H9 (cell line): ENCODE data around the gene RPS4Y1. TPM values are rescaled to one million over a fixed set of nuclear protein-coding genes. Genes with fewer than 3 reads are reported as not detected.

Experiments
- DNase-seq: peaks from one replicate; pipeline ENCODE4 v3.0.0-alpha.2; 2017
- H2AFZ ChIP-seq: one replicate; pipeline ENCODE4 v1.6.1; 2013; ENCODE audit warnings: mild to moderate bottlenecking, low read length, control low read depth, moderate library complexity
- H2AK5ac ChIP-seq: 2 replicates; pipeline ENCODE4 v1.6.1; 2013; ENCODE audit warnings: low read length, control low read depth, mixed read lengths; ENCODE audit not compliant: insufficient read length
- H2BK120ac ChIP-seq: one replicate; pipeline ENCODE4 v1.6.1; 2013; ENCODE audit warnings: low read depth, mild to moderate bottlenecking, low read length, control low read depth, inconsistent platforms; ENCODE audit not compliant: poor library complexity, severe bottlenecking
- H2BK12ac ChIP-seq: 2 replicates; pipeline ENCODE4 v1.6.1; 2013; ENCODE audit warnings: low read length, control low read depth, mixed read lengths, low read depth; ENCODE audit not compliant: insufficient read length
- H2BK15ac ChIP-seq: 2 replicates; pipeline ENCODE4 v1.6.1; 2013; ENCODE audit warnings: low read depth, low read length, control low read depth
- H2BK20ac ChIP-seq: one replicate; pipeline ENCODE4 v1.6.1; 2013; ENCODE audit warnings: low read depth, mild to moderate bottlenecking, low read length, control low read depth, inconsistent platforms; ENCODE audit not compliant: poor library complexity, severe bottlenecking
- H2BK5ac ChIP-seq: 2 replicates; pipeline ENCODE4 v1.6.1; 2013; ENCODE audit warnings: low read length, control low read depth, mixed read lengths; ENCODE audit not compliant: insufficient read length
- H3K14ac ChIP-seq: 2 replicates; pipeline ENCODE4 v1.6.1; 2013; ENCODE audit warnings: low read length, control low read depth; ENCODE audit not compliant: insufficient read depth
- H3K18ac ChIP-seq: 2 replicates; pipeline ENCODE4 v1.6.1; 2013; ENCODE audit warnings: low read depth, mild to moderate bottlenecking, mixed read lengths, low read length, control low read depth; ENCODE audit not compliant: insufficient read length
- H3K23ac ChIP-seq: 2 replicates; pipeline ENCODE4 v1.6.1; 2013; ENCODE audit warnings: low read length, control low read depth, mixed read lengths, low read depth; ENCODE audit not compliant: insufficient read length
- H3K23me2 ChIP-seq: 2 replicates; pipeline ENCODE4 v1.6.1; 2013; ENCODE audit warnings: low read depth, mild to moderate bottlenecking, mixed read lengths, low read length, control low read depth; ENCODE audit not compliant: insufficient read length, poor library complexity, severe bottlenecking
- H3K27ac ChIP-seq: 2 replicates; pipeline ENCODE4 v1.5.1; 2013; ENCODE audit warnings: low read length, control low read depth, mixed read lengths, low read depth; ENCODE audit not compliant: insufficient read length
- H3K27me3 ChIP-seq: 2 replicates; pipeline ENCODE4 v1.6.1; 2013; ENCODE audit warnings: low read length, control low read depth, inconsistent platforms; ENCODE audit not compliant: insufficient read depth
- H3K4ac ChIP-seq: 2 replicates; pipeline ENCODE4 v1.6.1; 2013; ENCODE audit warnings: low read depth, mild to moderate bottlenecking, control low read depth, inconsistent platforms, low read length, moderate library complexity
- H3K4me1 ChIP-seq: 2 replicates; pipeline ENCODE4 v1.6.1; 2013; ENCODE audit warnings: low read length, control low read depth, inconsistent platforms; ENCODE audit not compliant: insufficient read depth
- H3K4me2 ChIP-seq: 2 replicates; pipeline ENCODE4 v1.6.1; 2013; ENCODE audit warnings: low read length, control low read depth, mixed read lengths; ENCODE audit not compliant: insufficient read length, insufficient read depth
- H3K56ac ChIP-seq: 2 replicates; pipeline ENCODE4 v1.6.1; 2013; ENCODE audit warnings: low read depth, mild to moderate bottlenecking, mixed read lengths, low read length, control low read depth; ENCODE audit not compliant: insufficient read length
- H3K79me1 ChIP-seq: 2 replicates; pipeline ENCODE4 v1.6.1; 2013; ENCODE audit warnings: low read depth, mild to moderate bottlenecking, moderate library complexity, low read length, control low read depth, inconsistent platforms; ENCODE audit not compliant: insufficient read depth, poor library complexity, severe bottlenecking
- H3K79me2 ChIP-seq: 2 replicates; pipeline ENCODE4 v1.6.1; 2013; ENCODE audit warnings: low read length, control low read depth, inconsistent platforms; ENCODE audit not compliant: insufficient read depth
- H3K9ac ChIP-seq: 2 replicates; pipeline ENCODE4 v1.6.1; 2013; ENCODE audit warnings: low read length, control low read depth, mixed read lengths; ENCODE audit not compliant: insufficient read length; ENCODE audit errors: extremely low read depth
- H3K9me3 ChIP-seq: one replicate; pipeline ENCODE4 v1.6.1; 2013; ENCODE audit warnings: low read depth, low read length, inconsistent platforms; ENCODE audit not compliant: control insufficient read depth
- H3T11ph ChIP-seq: one replicate; pipeline ENCODE4 v1.6.1; 2013; ENCODE audit warnings: mild to moderate bottlenecking, low read length, control low read depth, inconsistent platforms
- H4K20me1 ChIP-seq: one replicate; pipeline ENCODE4 v1.6.1; 2013; ENCODE audit not compliant: control insufficient read depth, insufficient read length, insufficient read depth
- H4K5ac ChIP-seq: 2 replicates; pipeline ENCODE4 v1.6.1; 2013; ENCODE audit warnings: low read depth, mild to moderate bottlenecking, mixed read lengths, low read length, control low read depth; ENCODE audit not compliant: insufficient read length
- H4K8ac ChIP-seq: replicated peaks from 2 replicates; pipeline ENCODE4 v1.6.1; 2013; ENCODE audit warnings: low read length, control low read depth, mixed read lengths, low read depth; ENCODE audit not compliant: insufficient read length
- H4K91ac ChIP-seq: 2 replicates; pipeline ENCODE4 v1.6.1; 2013; ENCODE audit warnings: low read depth, mild to moderate bottlenecking, moderate library complexity, mixed read lengths, low read length, control low read depth; ENCODE audit not compliant: insufficient read length
- H3K27ac Mint-ChIP-seq, 3 experiments: 2 replicates in 2 of 3; 3 replicates in 1 of 3; pipeline ENCODE4 v1.8.0; 2020 to 2021; ENCODE audit warnings: mixed read lengths in 3 of 3, mild to moderate bottlenecking in 1 of 3, moderate library complexity in 1 of 3
- H3K27me3 Mint-ChIP-seq: 2 replicates; pipeline ENCODE4 v1.8.0; 2021; ENCODE audit warnings: low read depth, mild to moderate bottlenecking, moderate library complexity, mixed read lengths
- H3K36me3 Mint-ChIP-seq, 3 experiments: 2 replicates in 2 of 3; 3 replicates in 1 of 3; pipeline ENCODE4 v1.8.0; 2020 to 2021; ENCODE audit warnings: low read depth in 3 of 3, mixed read lengths in 3 of 3; ENCODE audit not compliant: insufficient read depth in 1 of 3
- H3K4me1 Mint-ChIP-seq, 2 experiments: 2 replicates each; pipeline ENCODE4 v1.8.0; 2020; ENCODE audit warnings: mixed read lengths in 2 of 2
- H3K4me3 Mint-ChIP-seq, 2 experiments: 2 replicates in 1 of 2; 3 replicates in 1 of 2; pipeline ENCODE4 v1.8.0; 2020 to 2021; ENCODE audit warnings: mild to moderate bottlenecking in 2 of 2, mixed read lengths in 2 of 2, moderate library complexity in 1 of 2
- H3K9me3 Mint-ChIP-seq, 2 experiments: 2 replicates in 1 of 2; 3 replicates in 1 of 2; pipeline ENCODE4 v1.8.0; 2020; ENCODE audit warnings: mild to moderate bottlenecking in 2 of 2, mixed read lengths in 2 of 2, moderate library complexity in 1 of 2
- total RNA-seq: library from RNA; stranded (reverse); gene quantifications from 2 replicates; pipeline ENCODE4 v1.2.1, GENCODE V29; 2021
- TF ChIP-seq, protein P1 (sequence below): fragments of 200-600 bp; sonication (generic); conservative IDR thresholded peaks from 3 replicates; pipeline ENCODE4 v1.8.0; 2021; ENCODE audit warnings: antibody characterized with exemption, mild to moderate bottlenecking

Gene RPS4Y1
- total RNA-seq, 1 experiment from 2014 or later, result not detected

DNA sequence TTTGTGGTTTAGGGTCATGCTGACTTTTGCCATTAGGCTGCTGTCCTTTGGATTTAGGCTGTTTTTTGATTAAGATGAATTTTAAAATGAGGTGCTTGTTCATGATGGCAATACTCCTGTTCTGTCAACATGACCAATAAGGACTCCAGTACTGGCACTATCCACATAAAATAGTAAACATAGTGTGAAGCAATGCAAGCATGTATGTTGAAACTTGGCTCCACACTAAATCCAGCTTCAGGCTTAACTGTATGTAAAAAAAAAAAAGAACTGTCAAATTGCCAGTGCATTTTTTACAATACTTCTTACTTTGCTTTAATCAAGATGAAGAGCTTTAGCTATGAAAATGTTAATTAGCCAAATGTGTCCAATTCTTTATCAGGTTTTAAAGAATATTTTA, 6.2 kb upstream of the RPS4Y1 start:
- Histone ChIP-seq H2BK12ac (no peak overlapping the region), H3K14ac (no peak overlapping the region), H3K27ac (no peak overlapping the region), H3K4ac (no peak overlapping the region), H4K5ac (no peak overlapping the region), H2BK20ac (no peak overlapping the region), H3K9me3 (no peaks in the 10 kb centered on the region), H4K91ac (no peak overlapping the region), H4K20me1 (no peaks in the 10 kb centered on the region), H3K23me2 (no peaks in the 10 kb centered on the region), H3K27me3 (no peaks in the 10 kb centered on the region), H2BK5ac (no peak overlapping the region), H3K4me1 (no peaks in the 10 kb centered on the region), H4K8ac (no peak overlapping the region), H3K4me2 (no peak overlapping the region), H3K79me1 (no peaks in the 10 kb centered on the region), H3K23ac (no peak overlapping the region), H3K79me2 (no peaks in the 10 kb centered on the region), H2BK15ac (no peak overlapping the region), H3K9ac (no peak overlapping the region), H3K56ac (no peak overlapping the region), H3K18ac (no peak overlapping the region), H2AFZ (no peak overlapping the region), H2BK120ac (no peak overlapping the region), H3T11ph (no peak overlapping the region), H2AK5ac (no peak overlapping the region)
- Mint-ChIP-seq H3K4me3 (no peak overlapping the region), H3K4me1 (no peaks in the 10 kb centered on the region), H3K27me3 (no peaks in the 10 kb centered on the region), H3K36me3 (no peaks in the 10 kb centered on the region), H3K9me3 (no peaks in the 10 kb centered on the region), H3K27ac (no peak overlapping the region)
- no peak for DNase-seq
- TF ChIP-seq, protein P1, sequence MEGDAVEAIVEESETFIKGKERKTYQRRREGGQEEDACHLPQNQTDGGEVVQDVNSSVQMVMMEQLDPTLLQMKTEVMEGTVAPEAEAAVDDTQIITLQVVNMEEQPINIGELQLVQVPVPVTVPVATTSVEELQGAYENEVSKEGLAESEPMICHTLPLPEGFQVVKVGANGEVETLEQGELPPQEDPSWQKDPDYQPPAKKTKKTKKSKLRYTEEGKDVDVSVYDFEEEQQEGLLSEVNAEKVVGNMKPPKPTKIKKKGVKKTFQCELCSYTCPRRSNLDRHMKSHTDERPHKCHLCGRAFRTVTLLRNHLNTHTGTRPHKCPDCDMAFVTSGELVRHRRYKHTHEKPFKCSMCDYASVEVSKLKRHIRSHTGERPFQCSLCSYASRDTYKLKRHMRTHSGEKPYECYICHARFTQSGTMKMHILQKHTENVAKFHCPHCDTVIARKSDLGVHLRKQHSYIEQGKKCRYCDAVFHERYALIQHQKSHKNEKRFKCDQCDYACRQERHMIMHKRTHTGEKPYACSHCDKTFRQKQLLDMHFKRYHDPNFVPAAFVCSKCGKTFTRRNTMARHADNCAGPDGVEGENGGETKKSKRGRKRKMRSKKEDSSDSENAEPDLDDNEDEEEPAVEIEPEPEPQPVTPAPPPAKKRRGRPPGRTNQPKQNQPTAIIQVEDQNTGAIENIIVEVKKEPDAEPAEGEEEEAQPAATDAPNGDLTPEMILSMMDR, result no peak
